HEK293 (cell line): Measurements from ENCODE around the gene HOXD11.
A peak's percentile ranks its signal among the peaks of the same experiment; 100 is the strongest.

Experiments
- ATF2 ChIP-seq: fragments of 450-650 bp; formaldehyde crosslinking; IDR thresholded peaks from 2 replicates; pipeline ENCODE4 v1.5.1; 2016; ENCODE audit warnings: missing biosample characterization, missing genetic modification characterization, low read depth
- CTCF ChIP-seq: fragments of 450-650 bp; formaldehyde crosslinking; IDR thresholded peaks from 2 replicates; pipeline ENCODE4 v1.5.1; 2016; ENCODE audit warnings: missing biosample characterization, missing genetic modification characterization
- TCF7L2 ChIP-seq: IDR thresholded peaks from 2 replicates; pipeline ENCODE4 v1.6.1; 2011; ENCODE audit warnings: low read depth, mild to moderate bottlenecking, inconsistent platforms, low read length, moderate library complexity, borderline replicate concordance
- ZNF132 ChIP-seq: fragments of 450-650 bp; formaldehyde crosslinking; IDR thresholded peaks from 2 replicates; pipeline ENCODE4 v1.5.1; 2017; ENCODE audit warnings: missing biosample characterization, missing genetic modification characterization, borderline replicate concordance
- ZNF639 ChIP-seq: fragments of 450-650 bp; formaldehyde crosslinking; IDR thresholded peaks from 2 replicates; pipeline ENCODE4 v1.5.1; 2016; ENCODE audit warnings: missing biosample characterization, missing genetic modification characterization

GRCh38 chr2:176136374-176137251 lies 29.5 kb downstream of the HOXD11 start:
- TF ChIP-seq ZNF132 (tag by site-specific recombination) (no peak), ZNF639 (tag by site-specific recombination) (no peak), CTCF (tag by site-specific recombination) (peak; percentile 64), TCF7L2 (peak; percentile 61), ATF2 (tag by site-specific recombination) (no peak)
